GM19240 (cell line): ENCODE measurements around the gene SLC4A2.
"Not testable (repeated sequence)": the region's sequence is repeated elsewhere in the genome, so short reads cannot be mapped to it uniquely, and the experiment has no call there.

Source experiments
- DNase-seq: peaks from one replicate; pipeline ENCODE4 v3.0.0; 2011; ENCODE audit warnings: low spot score; ENCODE audit not compliant: insufficient read length

SLC4A2 gene

DNA sequence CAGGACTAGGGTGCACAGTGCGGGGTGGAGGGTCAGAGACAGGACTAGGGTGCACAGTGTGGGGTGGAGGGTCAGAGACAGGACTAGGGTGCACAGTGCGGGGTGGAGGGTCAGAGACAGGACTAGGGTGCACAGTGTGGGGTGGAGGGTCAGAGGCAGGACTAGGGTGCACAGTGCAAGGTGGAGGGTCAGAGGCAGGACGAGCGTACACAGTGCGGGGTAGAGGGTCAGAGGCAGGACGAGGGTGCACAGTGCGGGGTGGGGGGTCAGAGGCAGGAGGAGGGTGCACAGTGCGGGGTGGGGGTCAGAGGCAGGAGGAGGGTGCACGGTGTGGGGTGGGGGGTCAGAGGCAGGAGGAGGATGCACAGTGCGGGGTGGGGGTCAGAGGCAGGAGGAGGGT lies 15.9 kb upstream of the SLC4A2 start:
- not testable (repeated sequence) for DNase-seq

GRCh38 chr7:151043959-151044358 lies 15.4 kb upstream of the SLC4A2 start:
- DNase-seq, result no peak

DNA sequence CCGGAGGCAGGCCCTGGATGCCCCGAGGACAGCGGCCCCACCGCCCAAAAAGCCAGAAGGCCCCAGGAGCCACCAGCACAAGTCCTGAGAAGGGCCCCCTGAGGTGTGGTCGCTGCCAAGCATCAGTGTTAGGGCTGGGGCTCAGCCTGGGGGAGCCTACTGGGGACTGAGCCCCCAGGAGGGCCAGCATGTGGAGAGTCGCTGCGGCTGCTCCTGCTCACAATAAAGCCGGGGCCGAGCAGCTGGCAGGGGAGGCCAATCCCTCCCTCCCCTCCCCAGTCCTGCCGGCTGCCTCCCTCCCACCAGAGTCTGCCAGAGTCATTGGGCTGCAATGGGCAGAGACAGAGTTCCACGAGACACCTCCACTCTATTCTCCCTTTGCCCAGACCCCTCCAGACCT lies 14.1 kb upstream of the SLC4A2 start:
- DNase-seq, result no peak

GRCh38 chr7:151045967-151046366 lies 13.4 kb upstream of the SLC4A2 start:
- DNase-seq, result no peak

DNA sequence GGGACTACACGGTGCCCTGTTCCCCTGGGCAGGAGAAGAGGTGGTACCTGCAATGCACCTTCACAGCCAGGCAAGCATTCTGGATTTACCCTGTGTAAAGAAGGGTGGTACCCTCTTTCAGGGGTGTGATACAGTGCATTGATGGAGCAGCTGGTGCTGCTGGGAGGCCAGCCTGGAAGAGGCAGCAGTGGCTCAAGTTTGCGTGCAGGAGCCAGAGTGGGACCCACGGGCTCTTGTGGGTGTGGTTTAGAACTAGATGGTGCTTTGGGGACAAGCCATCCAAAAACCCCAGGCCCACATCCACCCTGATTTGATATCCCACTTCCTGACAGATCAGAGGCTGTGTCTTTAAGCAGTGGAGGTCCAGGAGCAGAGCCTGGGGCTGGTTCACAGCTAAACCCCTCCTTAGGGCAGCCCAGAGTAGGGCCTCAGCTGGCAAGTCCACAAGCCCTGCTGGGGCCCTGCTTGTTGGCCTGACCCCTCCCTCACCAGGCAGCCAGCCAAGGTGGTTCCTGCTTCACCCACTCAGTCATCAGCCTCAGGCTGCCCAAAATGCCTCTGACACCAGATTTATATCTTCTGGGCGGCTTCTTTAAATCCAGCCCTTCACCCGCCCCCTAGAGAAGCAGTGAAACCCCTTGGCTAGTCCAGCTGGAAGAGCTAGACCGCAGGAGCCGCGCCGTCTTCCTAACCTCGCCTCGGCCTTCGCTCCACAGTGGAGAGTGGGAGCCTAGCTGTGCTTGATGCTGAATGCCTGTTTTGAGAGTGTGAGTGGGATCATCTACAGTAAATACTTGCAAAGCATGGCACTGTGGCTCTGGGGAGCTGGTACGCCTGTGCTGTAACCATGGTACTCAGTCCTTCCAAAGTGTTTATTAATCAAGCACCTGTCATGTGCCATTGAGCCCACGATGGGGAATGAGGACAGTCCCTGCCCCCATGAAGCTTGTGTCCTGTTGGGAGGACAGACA lies 12.5 kb upstream of the SLC4A2 start:
- DNase-seq, result no peak

DNA sequence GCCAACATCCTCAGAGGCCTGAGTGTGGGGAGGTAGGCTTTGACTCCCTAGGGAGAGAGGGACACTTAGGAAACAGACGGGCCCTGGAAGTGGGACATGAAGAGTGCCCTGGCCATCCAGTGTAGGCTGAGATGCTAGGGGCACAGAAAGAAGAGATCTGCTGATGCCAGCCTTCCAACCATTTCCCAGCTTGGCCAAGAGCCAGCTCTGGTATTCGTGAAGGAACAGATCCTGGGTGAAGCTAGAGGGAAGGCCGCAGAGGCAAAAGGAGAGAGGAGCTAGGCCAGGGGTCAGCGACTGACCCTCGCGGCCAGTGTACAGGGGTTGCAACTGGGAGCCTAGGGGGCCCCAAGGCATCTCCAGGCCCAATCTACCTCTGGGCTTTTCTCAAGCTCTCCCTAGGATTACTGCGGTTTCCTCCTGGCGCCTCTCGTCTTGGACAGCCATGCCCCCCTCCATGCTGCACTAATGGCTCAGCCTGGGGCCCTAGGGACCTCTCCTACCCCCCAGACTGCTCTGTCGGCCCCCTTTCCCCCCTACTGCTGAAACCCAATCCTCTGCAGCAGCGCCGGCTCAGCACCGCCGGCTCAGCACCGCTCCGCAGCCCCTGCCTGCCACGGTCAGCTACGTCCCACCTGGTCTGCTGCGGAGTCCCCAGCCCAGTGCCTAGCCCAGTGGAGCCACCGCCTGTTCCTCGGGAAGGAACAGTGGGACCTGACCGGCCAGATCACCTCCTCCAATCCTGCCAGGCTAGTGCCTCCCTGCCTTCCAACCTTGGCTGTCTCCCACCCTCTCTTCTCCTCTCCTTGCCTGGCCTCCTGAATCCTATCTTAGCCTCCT lies 11.2 kb upstream of the SLC4A2 start, which contains the start of gene ASIC3:
Gene ASIC3 (plus strand): TSS at position 556 of the 840 bp plus-strand sequence. CDS start 355 bp downstream, outside the sequence.
- DNase-seq, result no peak

- no peak for DNase-seq
Observed at GRCh38 chr7:151048911-151049463, 10.4 kb upstream of the SLC4A2 start.

GRCh38 chr7:151051108-151051507 lies 8.3 kb upstream of the SLC4A2 start:
- DNase-seq, result no peak

DNA sequence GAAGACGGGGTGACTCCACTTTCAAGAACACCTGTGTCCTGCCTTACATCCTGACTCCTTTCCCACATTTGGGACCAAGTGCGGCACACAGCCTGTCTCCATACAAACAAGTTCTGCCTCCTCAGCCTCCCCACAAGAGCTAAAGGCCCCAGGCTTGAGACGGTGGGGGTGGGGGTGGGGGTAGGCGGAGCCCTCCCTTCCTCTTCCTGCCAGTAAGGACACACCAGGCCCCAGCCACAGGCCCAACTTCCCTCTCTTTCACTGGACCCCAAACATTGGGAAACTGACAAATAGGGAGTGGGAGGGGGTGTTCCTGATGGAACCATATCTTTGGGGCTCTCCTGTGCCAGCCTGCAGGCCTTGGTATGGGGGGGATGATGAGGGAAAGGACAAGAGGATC lies 6.3 kb upstream of the SLC4A2 start:
- no peak for DNase-seq

DNA sequence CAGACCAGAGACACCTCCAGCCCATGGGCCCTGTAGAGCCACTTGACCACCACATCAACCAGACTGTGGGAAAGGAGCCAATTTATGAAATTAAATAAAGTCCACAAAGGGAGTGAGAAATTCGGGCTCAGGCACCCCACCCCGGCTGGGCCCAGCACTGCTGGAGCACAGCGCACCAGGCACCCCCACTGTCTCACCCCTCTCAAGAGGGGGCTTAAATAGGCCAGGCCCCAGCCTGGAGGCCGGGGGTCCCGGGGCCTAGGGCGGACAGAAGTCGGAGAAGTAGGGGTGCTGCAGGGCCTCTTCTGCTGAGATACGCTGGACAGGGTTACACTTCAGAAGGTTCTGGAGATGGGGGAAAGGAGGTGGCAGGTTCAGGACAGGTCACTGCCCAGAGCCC lies 5.6 kb upstream of the SLC4A2 start:
- DNase-seq, result no peak

- DNase-seq, result no peak
Observed at GRCh38 chr7:151056283-151056665, 3.1 kb upstream of the SLC4A2 start.

GRCh38 chr7:151056666-151057505 lies 2.5 kb upstream of the SLC4A2 start:
- DNase-seq, result no peak

- DNase-seq, result peak; percentile 56
Observed at GRCh38 chr7:151057506-151057988, 1.8 kb upstream of the SLC4A2 start, which contains the start of gene CDK5. Gene CDK5, minus strand, starts transcription at chr7:151057897. Its CDS starts 49 bp downstream, at chr7:151057848.

- DNase-seq, result peak; percentile 100
Observed at GRCh38 chr7:151057989-151058780, 1.2 kb upstream of the SLC4A2 start.

DNA sequence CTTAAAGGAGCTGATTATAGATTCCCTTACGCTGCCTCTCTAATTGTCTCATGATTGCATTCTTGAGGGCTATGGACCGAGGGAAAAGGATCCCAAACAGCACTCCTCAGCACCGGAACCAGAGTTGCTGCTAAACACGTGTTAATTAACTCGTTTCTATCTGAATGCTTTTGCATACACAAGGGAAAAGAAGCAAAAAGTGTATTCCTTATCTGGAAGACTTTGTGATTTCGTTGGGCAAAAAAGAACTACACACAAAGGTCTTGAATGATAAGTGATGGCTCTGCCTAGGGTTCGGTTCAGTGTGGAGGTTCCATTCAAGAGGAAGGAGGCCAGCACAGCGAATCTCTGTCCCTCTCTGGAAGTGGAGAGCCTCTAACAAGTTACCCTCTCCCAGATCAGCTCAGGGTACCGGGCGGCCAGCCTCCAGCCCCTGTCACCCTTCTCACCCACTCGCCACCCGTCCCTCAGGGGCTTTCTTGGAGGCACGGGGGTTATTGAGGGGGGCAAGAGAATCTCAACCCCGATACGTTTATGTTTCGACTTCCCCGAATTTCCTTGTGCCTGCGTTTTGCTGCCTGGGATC lies 515 bp upstream of the SLC4A2 start:
- no peak for DNase-seq

GRCh38 chr7:151060113-151060415 lies 675 bp downstream of the SLC4A2 start:
- no peak for DNase-seq

GRCh38 chr7:151060416-151061212 lies 1.2 kb downstream of the SLC4A2 start:
- no peak for DNase-seq

- DNase-seq, result no peak
Observed at GRCh38 chr7:151061213-151062110, 2.1 kb downstream of the SLC4A2 start.
